Neuron (in vitro differentiated cells): ENCODE data around the gene SLC5A10.

Source experiments
- H2AFZ ChIP-seq: one replicate; pipeline ENCODE4 v1.6.1; 2013; ENCODE audit warnings: low read depth, mild to moderate bottlenecking, inconsistent platforms, low read length, moderate library complexity
- H3K27me3 ChIP-seq: one replicate; pipeline ENCODE4 v1.6.1; 2013; ENCODE audit warnings: low read length; ENCODE audit not compliant: insufficient read depth
- H3K36me3 ChIP-seq: one replicate; pipeline ENCODE4 v1.6.1; 2013; ENCODE audit warnings: low read length; ENCODE audit not compliant: insufficient read depth
- H3K4me1 ChIP-seq: one replicate; pipeline ENCODE4 v1.6.1; 2013; ENCODE audit warnings: low read length; ENCODE audit not compliant: insufficient read depth
- H3K4me3 ChIP-seq: 2 replicates; pipeline ENCODE4 v1.5.1; 2013; ENCODE audit warnings: mild to moderate bottlenecking, low read length, moderate library complexity
- H3K9me3 ChIP-seq: one replicate; pipeline ENCODE4 v1.6.1; 2013; ENCODE audit warnings: low read length

SLC5A10 gene

GRCh38 chr17:18999911-19000310 lies 47.9 kb downstream of the SLC5A10 start:
- no peak overlapping the region for H3K4me3 ChIP-seq
- no peaks in the 10 kb centered on the region for H3K9me3 ChIP-seq
- H2AFZ ChIP-seq: no peak overlapping the region
- no peaks in the 10 kb centered on the region for H3K36me3 ChIP-seq
- peaks cover 33% of the 10 kb centered on the region for H3K27me3 ChIP-seq
- peaks cover 7% of the 10 kb centered on the region for H3K4me1 ChIP-seq

- H3K27me3 ChIP-seq: peaks cover 41% of the 10 kb centered on the region
- no peak overlapping the region for H3K4me3 ChIP-seq
Measured at GRCh38 chr17:19000531-19001325, 48.8 kb downstream of the SLC5A10 start.

GRCh38 chr17:19001907-19002590 lies 50.1 kb downstream of the SLC5A10 start:
- Histone ChIP-seq H3K4me3 (no peak overlapping the region), H3K36me3 (no peaks in the 10 kb centered on the region)

More at GRCh38 chr17:19000531-19001325, 48.8 kb downstream of the SLC5A10 start:
- Histone ChIP-seq H3K36me3 (no peaks in the 10 kb centered on the region), H3K9me3 (peaks cover 4% of the 10 kb centered on the region), H2AFZ (no peak overlapping the region), H3K4me1 (peaks cover 7% of the 10 kb centered on the region)

GRCh38 chr17:19002805-19003542 lies 51.0 kb downstream of the SLC5A10 start:
- Histone ChIP-seq H3K9me3 (peaks cover 12% of the 10 kb centered on the region), H3K27me3 (peaks cover 45% of the 10 kb centered on the region), H3K4me1 (peaks cover 7% of the 10 kb centered on the region), H3K4me3 (no peak overlapping the region), H2AFZ (no peak overlapping the region), H3K36me3 (no peaks in the 10 kb centered on the region)

More at GRCh38 chr17:19001907-19002590, 50.1 kb downstream of the SLC5A10 start:
- peaks cover 12% of the 10 kb centered on the region for H3K9me3 ChIP-seq
- peaks cover 45% of the 10 kb centered on the region for H3K27me3 ChIP-seq
- H2AFZ ChIP-seq: no peak overlapping the region
- H3K4me1 ChIP-seq: peaks cover 7% of the 10 kb centered on the region

- H3K27me3 ChIP-seq: peaks cover 45% of the 10 kb centered on the region
Measured at GRCh38 chr17:19003543-19004420, 51.8 kb downstream of the SLC5A10 start.

GRCh38 chr17:19004421-19005136 lies 52.6 kb downstream of the SLC5A10 start, which contains the start of gene FAM83G:
TSS of gene FAM83G (minus strand) at chr17:19004764. CDS start at chr17:19004041, 723 bp downstream.
- Histone ChIP-seq H3K4me1 (peaks cover 7% of the 10 kb centered on the region), H3K27me3 (peaks cover 45% of the 10 kb centered on the region), H2AFZ (no peak within 1 kb of the TSS), H3K36me3 (no peaks in the 10 kb centered on the region), H3K4me3 (no peak within 1 kb of the TSS), H3K9me3 (peaks cover 12% of the 10 kb centered on the region)

More at GRCh38 chr17:19003543-19004420, 51.8 kb downstream of the SLC5A10 start:
- H3K4me3 ChIP-seq: no peak overlapping the region
- peaks cover 12% of the 10 kb centered on the region for H3K9me3 ChIP-seq
- no peak overlapping the region for H2AFZ ChIP-seq
- H3K4me1 ChIP-seq: peaks cover 7% of the 10 kb centered on the region
- H3K36me3 ChIP-seq: no peaks in the 10 kb centered on the region

GRCh38 chr17:19005137-19005773 lies 53.3 kb downstream of the SLC5A10 start:
- peaks cover 12% of the 10 kb centered on the region for H3K9me3 ChIP-seq
- H3K36me3 ChIP-seq: no peaks in the 10 kb centered on the region
- H3K4me1 ChIP-seq: peaks cover 7% of the 10 kb centered on the region
- peaks cover 45% of the 10 kb centered on the region for H3K27me3 ChIP-seq
- H2AFZ ChIP-seq: no peak overlapping the region
- H3K4me3 ChIP-seq: no peak overlapping the region

- Histone ChIP-seq H2AFZ (no peak overlapping the region), H3K9me3 (peaks cover 12% of the 10 kb centered on the region), H3K36me3 (no peaks in the 10 kb centered on the region), H3K27me3 (peaks cover 44% of the 10 kb centered on the region), H3K4me3 (no peak overlapping the region), H3K4me1 (peaks cover 1% of the 10 kb centered on the region)
Measured at GRCh38 chr17:19005789-19006430, 53.9 kb downstream of the SLC5A10 start.

- Histone ChIP-seq H3K4me3 (no peak overlapping the region), H3K4me1 (no peaks in the 10 kb centered on the region), H3K36me3 (no peaks in the 10 kb centered on the region), H3K9me3 (peaks cover 12% of the 10 kb centered on the region), H3K27me3 (peaks cover 39% of the 10 kb centered on the region), H2AFZ (no peak overlapping the region)
Measured at GRCh38 chr17:19006698-19007097, 54.7 kb downstream of the SLC5A10 start.

- Histone ChIP-seq H2AFZ (no peak overlapping the region), H3K27me3 (peaks cover 14% of the 10 kb centered on the region), H3K36me3 (no peaks in the 10 kb centered on the region), H3K4me3 (no peak overlapping the region), H3K9me3 (peaks cover 12% of the 10 kb centered on the region), H3K4me1 (no peaks in the 10 kb centered on the region)
Measured at GRCh38 chr17:19009970-19010369, 58.0 kb downstream of the SLC5A10 start.
